Esophagus squamous epithelium (tissue), 5 donors: Measurements from ENCODE around the gene SGK1. TPM values are rescaled to one million over a fixed set of nuclear protein-coding genes. Genes with fewer than 3 reads are reported as not detected.

ENCODE experiments used
- DNase-seq: peaks from one replicate; lab custom pipeline; 2025; lab: John Stamatoyannopoulos, UW
- H3K27ac ChIP-seq, 4 donors: fragments of 200-600 bp; sonication (generic); one replicate each; pipeline ENCODE4 v1.5.1; 2016 to 2019; ENCODE audit warnings: mild to moderate bottlenecking in 1 of 4
- H3K27me3 ChIP-seq, 4 donors: fragments of 200-600 bp; sonication (generic); 1 replicate in 3 of 4; 2 replicates in 1 of 4; pipeline versions ENCODE4 v1.5.1 to v1.6.0; 2017 to 2021; ENCODE audit warnings: antibody characterized with exemption in 1 of 4
- H3K36me3 ChIP-seq, 3 donors: fragments of 200-600 bp; sonication (generic); one replicate each; pipeline ENCODE4 v1.5.1; 2016 to 2019
- H3K4me1 ChIP-seq, 3 donors: fragments of 200-600 bp; sonication (generic); one replicate each; pipeline ENCODE4 v1.5.1; 2017 to 2019
- H3K4me3 ChIP-seq, 4 donors: fragments of 200-600 bp; sonication (generic); 1 replicate in 3 of 4; 2 replicates in 1 of 4; pipeline ENCODE4 v1.5.1; 2016 to 2019; ENCODE audit warnings: mild to moderate bottlenecking in 2 of 4, moderate library complexity in 1 of 4
- H3K9me3 ChIP-seq, 3 donors: fragments of 200-600 bp; sonication (generic); one replicate each; pipeline ENCODE4 v1.5.1; 2016 to 2019
- CTCF ChIP-seq, 6 experiments: fragments of 450-650 bp in 4 of 6; fragments of 200-600 bp in 2 of 6; sonication (generic) in 2 of 6; IDR thresholded peaks; one replicate each; pipeline ENCODE4 v1.5.1; 2016 to 2019; ENCODE audit warnings: antibody characterized with exemption in 6 of 6, mild to moderate bottlenecking in 4 of 6, moderate library complexity in 4 of 6
- POLR2A ChIP-seq, 4 donors: fragments of 450-650 bp; IDR thresholded peaks; one replicate each; pipeline ENCODE4 v1.6.1; 2017; ENCODE audit warnings: antibody characterized with exemption in 4 of 4, mild to moderate bottlenecking in 4 of 4, moderate library complexity in 3 of 4
- WGBS, 2 donors: methylation state at CpG; one replicate each; pipeline ENCODE4 v1.1.5; 2018; 5-methylcytosine and 5-hydroxymethylcytosine counted together
- intact Hi-C: fragments of 100-400 bp; cut with DNase I; formaldehyde crosslinking; loops from one replicate; pipeline ENCODE4 v1.15.0; 2022
- total RNA-seq, 4 donors: library from RNA; depleted of rRNA; stranded (reverse); fragments of >200 nt; gene quantifications; one replicate each; pipeline ENCODE4 v1.1.0, GENCODE V29; 2016
- donor health status: DM: yes; HTN: yes; CAD: no.

Gene SGK1
- total RNA-seq, 4 donors from 2014 or later = 93.8 to 170 (median 154) TPM

GRCh38 chr6:134247231-134247833, 70.6 kb downstream of the SGK1 start:
- no peaks in the 10 kb centered on the region for H3K27me3 ChIP-seq
- no peaks in the 10 kb centered on the region for H3K36me3 ChIP-seq
- intact Hi-C loops = no loop called here
- H3K4me1 ChIP-seq = peaks cover 9 to 55% (median 41%) of the 10 kb centered on the region in 3 donors
- no peak for DNase-seq
- H3K9me3 ChIP-seq = no peaks in the 10 kb centered on the region
- peak overlapping the region; percentile 65 to 81 (median 72) for H3K27ac ChIP-seq
- TF ChIP-seq CTCF (IDR thresholded peaks at IDR 0.05) (peak in 1 of 6 experiments; percentile 11), POLR2A (IDR thresholded peaks at IDR 0.05) (no peak)
- no peak overlapping the region for H3K4me3 ChIP-seq
- 29 to 34% methylated on average over 5 of the region's 5 CpGs for WGBS, 2 donors

- no peak for TF ChIP-seq CTCF (IDR thresholded peaks at IDR 0.05)
- TF ChIP-seq POLR2A (IDR thresholded peaks at IDR 0.05) = no peak
- H3K4me3 ChIP-seq = no peak overlapping the region
- no peaks in the 10 kb centered on the region for H3K36me3 ChIP-seq
- no peaks in the 10 kb centered on the region for H3K9me3 ChIP-seq
- intact Hi-C loops = no loop called here
- peaks cover 9 to 62% (median 46%) of the 10 kb centered on the region in 3 donors for H3K4me1 ChIP-seq
- H3K27ac ChIP-seq = peak overlapping the region; percentile 69 to 81 (median 72)
- 27 to 41% methylated on average over 1 of the region's 1 CpG for WGBS, 2 donors
- no peaks in the 10 kb centered on the region for H3K27me3 ChIP-seq
- DNase-seq = no peak
Measured at GRCh38 chr6:134245706-134246105, 72.2 kb downstream of the SGK1 start.

DNA sequence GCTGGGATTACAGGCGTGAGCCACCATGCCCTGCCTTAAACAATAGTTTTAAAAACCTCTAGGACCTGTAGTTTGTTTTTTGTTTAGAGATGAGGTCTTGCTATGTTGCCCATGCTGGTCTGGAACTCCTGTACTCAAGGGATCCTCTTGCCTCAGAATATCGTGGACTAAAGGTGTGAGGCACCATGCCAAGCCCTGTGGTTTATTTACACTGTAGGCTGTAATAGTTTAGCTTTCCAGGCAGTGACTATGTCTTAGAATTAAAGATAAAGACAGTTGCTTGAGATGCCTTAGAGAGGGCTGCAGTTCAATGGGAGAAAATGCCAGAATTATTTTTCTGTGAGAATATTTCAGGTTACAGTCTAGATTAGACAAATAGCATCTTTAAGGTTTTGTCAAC, 72.9 kb downstream of the SGK1 start:
- 46 to 50% methylated on average over 2 of the region's 2 CpGs for WGBS, 2 donors
- intact Hi-C loops = no loop called here
- Histone ChIP-seq H3K4me1 (peaks cover 9 to 65% (median 47%) of the 10 kb centered on the region in 3 donors), H3K27me3 (no peaks in the 10 kb centered on the region), H3K27ac (peak overlapping the region; percentile 69 to 81 (median 72)), H3K4me3 (no peak overlapping the region), H3K36me3 (no peaks in the 10 kb centered on the region), H3K9me3 (no peaks in the 10 kb centered on the region)
- TF ChIP-seq CTCF (IDR thresholded peaks at IDR 0.05) (no peak), POLR2A (IDR thresholded peaks at IDR 0.05) (no peak)
- DNase-seq = no peak

DNA sequence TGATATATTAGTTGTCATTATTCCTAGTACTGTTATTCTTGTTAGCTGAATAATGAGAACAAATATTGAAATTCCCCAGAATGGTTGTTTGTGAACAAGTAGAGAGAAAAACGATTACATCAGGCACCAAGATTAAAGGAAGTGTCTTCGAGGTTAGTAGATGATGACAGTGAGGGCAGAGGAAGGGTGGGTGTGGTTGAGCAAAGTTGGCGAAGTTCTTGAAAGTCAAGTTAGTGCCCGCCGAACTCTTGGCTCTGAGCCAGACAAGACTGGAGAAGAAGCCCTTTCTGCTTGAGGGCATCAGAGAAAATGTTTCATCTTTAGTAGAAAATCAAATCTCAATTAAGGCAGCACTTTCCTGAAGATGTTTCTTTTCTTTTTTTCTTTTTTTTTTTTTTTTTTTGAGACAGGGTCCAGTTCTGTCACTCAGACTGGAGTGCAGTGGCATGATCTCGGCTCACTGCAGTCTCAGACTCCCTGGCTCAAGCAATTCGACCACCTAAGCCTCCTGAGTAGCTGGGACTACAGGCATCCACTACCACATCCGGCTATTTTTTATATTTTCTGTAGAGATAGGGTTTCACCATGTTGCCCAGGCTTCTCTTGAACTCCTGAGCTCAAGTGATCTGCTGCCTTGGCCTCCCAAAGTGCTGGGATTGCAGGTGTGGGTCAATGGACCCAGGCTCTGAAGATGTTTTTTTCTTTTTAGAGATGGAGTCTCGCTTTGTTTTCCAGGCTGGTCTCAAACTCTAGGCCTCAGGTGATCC, 77.1 kb downstream of the SGK1 start:
- WGBS, 2 donors = 34 to 38% methylated on average over 9 of the region's 9 CpGs

More for the DNA sequence above, 77.1 kb downstream of the SGK1 start:
- H3K9me3 ChIP-seq = no peaks in the 10 kb centered on the region
- peak; percentile 36 for DNase-seq
- H3K27me3 ChIP-seq = no peaks in the 10 kb centered on the region
- no peak overlapping the region for H3K4me3 ChIP-seq
- H3K36me3 ChIP-seq = no peaks in the 10 kb centered on the region
- TF ChIP-seq POLR2A (IDR thresholded peaks at IDR 0.05) (no peak), CTCF (IDR thresholded peaks at IDR 0.05) (no peak)
- intact Hi-C loops = no loop called here
- peak overlapping the region in 3 of 4 donors; percentile 37 to 50 (median 43) for H3K27ac ChIP-seq
- H3K4me1 ChIP-seq = peaks cover 3 to 34% (median 15%) of the 10 kb centered on the region in 3 donors
